CD14-positive monocyte (primary cell): Measurements from ENCODE around the gene TMEM101. TPM values are rescaled to one million over a fixed set of nuclear protein-coding genes. Genes with fewer than 3 reads are reported as not detected.

Experiments used
- DNase-seq, 3 donors: peaks; one replicate each; pipeline ENCODE4 v3.0.0-alpha.2; 2011 to 2022
- H2AFZ ChIP-seq: 2 replicates; pipeline ENCODE4 v1.6.0; 2012; ENCODE audit warnings: mild to moderate bottlenecking, low read depth, low read length, inconsistent platforms; ENCODE audit not compliant: insufficient read depth, poor library complexity, severe bottlenecking
- H3K27ac ChIP-seq, 2 donors: 1 replicate in 1 of 2; 2 replicates in 1 of 2; pipeline ENCODE4 v1.5.1; 2012 to 2013; ENCODE audit warnings: low read length in 2 of 2, control low read depth in 1 of 2, inconsistent platforms in 1 of 2, low read depth in 1 of 2, mild to moderate bottlenecking in 1 of 2
- H3K27me3 ChIP-seq, 2 donors: one replicate each; pipeline versions ENCODE4 v1.6.0 to v1.6.1; 2011 to 2013; ENCODE audit warnings: low read length in 2 of 2; ENCODE audit not compliant: control insufficient read depth in 2 of 2, insufficient read depth in 2 of 2
- H3K36me3 ChIP-seq, 2 donors: replicated peaks in 1 of 2; 1 replicate in 1 of 2; 2 replicates in 1 of 2; pipeline versions ENCODE4 v1.5.1 to v1.6.1; 2012 to 2013; ENCODE audit warnings: low read length in 2 of 2, control low read depth in 1 of 2, inconsistent platforms in 1 of 2, mild to moderate bottlenecking in 1 of 2; ENCODE audit not compliant: insufficient read depth in 2 of 2, control insufficient read depth in 1 of 2
- H3K4me1 ChIP-seq, 2 donors: 1 replicate in 1 of 2; 2 replicates in 1 of 2; pipeline versions ENCODE4 v1.5.1 to v1.6.1; 2012 to 2013; ENCODE audit warnings: low read length in 2 of 2, control low read depth in 1 of 2, inconsistent platforms in 1 of 2, mild to moderate bottlenecking in 1 of 2, moderate library complexity in 1 of 2; ENCODE audit not compliant: insufficient read depth in 2 of 2, control insufficient read depth in 1 of 2
- H3K4me2 ChIP-seq: replicated peaks from 2 replicates; pipeline ENCODE3; 2012; ENCODE audit warnings: low read length, moderate library complexity, mild to moderate bottlenecking; ENCODE audit not compliant: poor library complexity, severe bottlenecking; ENCODE audit errors: extremely low read depth
- H3K4me3 ChIP-seq, 3 experiments: fragments of 200-600 bp in 1 of 3; sonication (generic) in 1 of 3; replicated peaks in 1 of 3; 1 replicate in 2 of 3; 2 replicates in 1 of 3; pipeline ENCODE4 v1.5.1; 2011 to 2013; ENCODE audit warnings: low read length in 3 of 3, mild to moderate bottlenecking in 3 of 3, control low read depth in 2 of 3, low read depth in 2 of 3, inconsistent platforms in 1 of 3, moderate library complexity in 1 of 3
- H3K79me2 ChIP-seq: 2 replicates; pipeline ENCODE4 v1.6.0; 2012; ENCODE audit warnings: mild to moderate bottlenecking, control low read depth, inconsistent platforms, low read length, moderate library complexity; ENCODE audit not compliant: insufficient read depth
- H3K9ac ChIP-seq: 2 replicates; pipeline ENCODE4 v1.6.0; 2017; ENCODE audit warnings: low read length, mild to moderate bottlenecking; ENCODE audit not compliant: insufficient read depth, poor library complexity, severe bottlenecking
- H3K9me3 ChIP-seq, 2 donors: replicated peaks in 1 of 2; 1 replicate in 1 of 2; 2 replicates in 1 of 2; pipeline versions ENCODE4 v1.5.1 to v1.6.1; 2012 to 2013; ENCODE audit warnings: low read length in 2 of 2, control low read depth in 1 of 2; ENCODE audit not compliant: control insufficient read depth in 1 of 2, insufficient read depth in 1 of 2
- H4K20me1 ChIP-seq: 2 replicates; pipeline ENCODE4 v1.6.0; 2012; ENCODE audit warnings: mild to moderate bottlenecking, low read length, control low read depth, moderate library complexity; ENCODE audit not compliant: insufficient read depth
- H3K27ac Mint-ChIP-seq, 7 donors: one replicate each; pipeline ENCODE4 v1.8.0; 2020; ENCODE audit warnings: mild to moderate bottlenecking in 7 of 7, mixed read lengths in 7 of 7, moderate library complexity in 6 of 7, inconsistent platforms in 2 of 7
- H3K27me3 Mint-ChIP-seq, 3 donors: one replicate each; pipeline ENCODE4 v1.8.0; 2021 to 2022; ENCODE audit warnings: low read depth in 3 of 3, mild to moderate bottlenecking in 3 of 3, mixed read lengths in 3 of 3, moderate library complexity in 3 of 3, inconsistent platforms in 1 of 3
- H3K36me3 Mint-ChIP-seq, 2 donors: one replicate each; pipeline ENCODE4 v1.8.0; 2020; ENCODE audit warnings: mixed read lengths in 2 of 2, inconsistent platforms in 1 of 2, mild to moderate bottlenecking in 1 of 2
- H3K4me1 Mint-ChIP-seq: one replicate; pipeline ENCODE4 v1.8.0; 2020; ENCODE audit warnings: mild to moderate bottlenecking, mixed read lengths
- H3K4me3 Mint-ChIP-seq, 2 donors: one replicate each; pipeline ENCODE4 v1.8.0; 2020; ENCODE audit warnings: mild to moderate bottlenecking in 2 of 2, mixed read lengths in 2 of 2, moderate library complexity in 1 of 2
- H3K9me3 Mint-ChIP-seq, 7 donors: one replicate each; pipeline ENCODE4 v1.8.0; 2020 to 2022; ENCODE audit warnings: mixed read lengths in 7 of 7, mild to moderate bottlenecking in 6 of 7, moderate library complexity in 6 of 7, inconsistent platforms in 2 of 7
- WGBS: methylation state at CpG from one replicate; pipeline ENCODE4 v1.1.5; 2013; ENCODE audit warnings: missing lambda C conversion rate; ENCODE audit not compliant: insufficient coverage; 5-methylcytosine and 5-hydroxymethylcytosine counted together
- intact Hi-C, 2 donors: fragments of 100-400 bp; cut with micrococcal nuclease; formaldehyde crosslinking; loops; one replicate each; pipeline versions ENCODE4 v1.15.0 to v1.15.1; 2023
- polyA plus RNA-seq, 3 donors: library from polyadenylated mRNA; depleted of rRNA in 1 of 3; unstranded in 2 of 3; stranded (reverse) in 1 of 3; fragments of 300-500 nt in 2 of 3; fragments of >200 nt in 1 of 3; fragmentation: Illumina TruSeq in 2 of 3; gene quantifications; 1 replicate in 2 of 3; 2 replicates in 1 of 3; pipeline ENCODE4 v1.2.3, GENCODE V29; 2012 to 2021
- TF ChIP-seq, protein P1 (sequence below): fragments of 200-600 bp; IDR thresholded peaks from one replicate; pipeline ENCODE4 v1.8.0; 2022; ENCODE audit warnings: antibody characterized with exemption, mild to moderate bottlenecking

TMEM101 gene
- polyA plus RNA-seq, 3 donors, result 17.3 to 41.4 (median 33.6) TPM

DNA sequence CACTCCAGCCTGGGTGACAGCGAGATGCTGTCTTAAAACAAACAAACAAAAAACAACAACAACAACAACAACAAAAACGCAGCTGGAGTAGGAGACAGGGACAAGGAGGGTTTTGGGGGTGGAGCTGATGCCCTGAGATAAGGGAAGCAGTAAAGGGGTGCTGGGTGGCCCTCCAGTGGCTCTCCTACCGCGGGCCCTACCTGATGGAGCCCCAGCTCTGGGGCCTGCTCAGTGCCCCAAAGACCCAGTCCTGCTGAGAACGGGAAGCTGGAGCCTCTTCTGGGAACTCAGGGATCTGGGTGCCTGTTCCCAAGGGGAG, 31.6 kb downstream of the TMEM101 start:
- no peaks in the 10 kb centered on the region for H3K36me3 Mint-ChIP-seq
- H3K79me2 ChIP-seq, result no peaks in the 10 kb centered on the region
- TF ChIP-seq, protein P1, sequence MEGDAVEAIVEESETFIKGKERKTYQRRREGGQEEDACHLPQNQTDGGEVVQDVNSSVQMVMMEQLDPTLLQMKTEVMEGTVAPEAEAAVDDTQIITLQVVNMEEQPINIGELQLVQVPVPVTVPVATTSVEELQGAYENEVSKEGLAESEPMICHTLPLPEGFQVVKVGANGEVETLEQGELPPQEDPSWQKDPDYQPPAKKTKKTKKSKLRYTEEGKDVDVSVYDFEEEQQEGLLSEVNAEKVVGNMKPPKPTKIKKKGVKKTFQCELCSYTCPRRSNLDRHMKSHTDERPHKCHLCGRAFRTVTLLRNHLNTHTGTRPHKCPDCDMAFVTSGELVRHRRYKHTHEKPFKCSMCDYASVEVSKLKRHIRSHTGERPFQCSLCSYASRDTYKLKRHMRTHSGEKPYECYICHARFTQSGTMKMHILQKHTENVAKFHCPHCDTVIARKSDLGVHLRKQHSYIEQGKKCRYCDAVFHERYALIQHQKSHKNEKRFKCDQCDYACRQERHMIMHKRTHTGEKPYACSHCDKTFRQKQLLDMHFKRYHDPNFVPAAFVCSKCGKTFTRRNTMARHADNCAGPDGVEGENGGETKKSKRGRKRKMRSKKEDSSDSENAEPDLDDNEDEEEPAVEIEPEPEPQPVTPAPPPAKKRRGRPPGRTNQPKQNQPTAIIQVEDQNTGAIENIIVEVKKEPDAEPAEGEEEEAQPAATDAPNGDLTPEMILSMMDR, result no peak
- peaks cover 36 to 66% of the 10 kb centered on the region in 2 donors for H3K27me3 ChIP-seq
- intact Hi-C loops, result no loop called here
- peak overlapping the region in 1 of 2 donors; percentile 76 for H3K4me3 Mint-ChIP-seq
- H3K4me1 ChIP-seq, result peaks cover 4 to 9% of the 10 kb centered on the region in 2 donors
- H3K36me3 ChIP-seq, result no peaks in the 10 kb centered on the region
- no peak overlapping the region for H3K4me2 ChIP-seq
- H3K27ac Mint-ChIP-seq, result no peak overlapping the region
- no peaks in the 10 kb centered on the region for H4K20me1 ChIP-seq
- no peak overlapping the region for H3K9ac ChIP-seq
- no peak overlapping the region for H2AFZ ChIP-seq
- 12% methylated on average over 3 of the region's 5 CpGs for WGBS
- H3K9me3 Mint-ChIP-seq, result peaks cover 0 to 6% (median 0%) of the 10 kb centered on the region in 7 donors
- DNase-seq, result no peak
- H3K27me3 Mint-ChIP-seq, result peaks cover 54 to 80% (median 65%) of the 10 kb centered on the region in 3 donors
- peaks cover 6% of the 10 kb centered on the region for H3K4me1 Mint-ChIP-seq
- peaks cover 0 to 5% of the 10 kb centered on the region in 2 donors for H3K9me3 ChIP-seq
- no peak overlapping the region for H3K4me3 ChIP-seq
- no peak overlapping the region for H3K27ac ChIP-seq

DNA sequence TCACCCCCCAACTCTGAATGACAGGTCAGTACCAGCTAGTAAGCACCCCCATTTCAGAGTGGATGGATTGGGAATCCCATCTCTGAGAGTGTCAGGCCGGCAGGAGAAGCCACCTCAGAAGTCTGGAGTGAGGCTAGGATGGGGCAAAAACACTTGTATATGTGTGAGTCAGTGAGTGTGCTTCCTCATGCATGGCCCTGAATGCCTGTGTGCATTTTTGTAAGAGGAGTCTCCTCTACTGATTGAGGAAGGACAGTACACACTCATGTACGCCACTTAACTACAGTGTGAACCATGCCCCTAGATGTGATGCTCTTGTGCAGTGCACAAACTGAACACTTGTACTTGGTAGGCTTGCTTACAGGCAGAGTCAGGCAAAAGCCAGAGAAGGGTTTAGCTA, 32.6 kb downstream of the TMEM101 start:
- no peak for DNase-seq
- H4K20me1 ChIP-seq, result no peaks in the 10 kb centered on the region
- no peak overlapping the region for H3K4me3 ChIP-seq
- no peak overlapping the region for H2AFZ ChIP-seq
- intact Hi-C loops, result no loop called here
- no peak overlapping the region for H3K9ac ChIP-seq
- no peaks in the 10 kb centered on the region for H3K36me3 ChIP-seq
- H3K9me3 Mint-ChIP-seq, result peaks cover 0 to 6% (median 0%) of the 10 kb centered on the region in 7 donors
- peaks cover 4 to 9% of the 10 kb centered on the region in 2 donors for H3K4me1 ChIP-seq
- H3K27ac Mint-ChIP-seq, result no peak overlapping the region
- TF ChIP-seq, protein P1, result no peak
- H3K4me2 ChIP-seq, result no peak overlapping the region
- no peak overlapping the region for H3K27ac ChIP-seq
- H3K4me1 Mint-ChIP-seq, result peaks cover 6% of the 10 kb centered on the region
- peaks cover 0 to 5% of the 10 kb centered on the region in 2 donors for H3K9me3 ChIP-seq
- peaks cover 36 to 60% of the 10 kb centered on the region in 2 donors for H3K27me3 ChIP-seq
- H3K36me3 Mint-ChIP-seq, result no peaks in the 10 kb centered on the region
- H3K27me3 Mint-ChIP-seq, result peaks cover 60 to 82% (median 64%) of the 10 kb centered on the region in 3 donors
- H3K4me3 Mint-ChIP-seq, result peak overlapping the region in 1 of 2 donors; percentile 57
- H3K79me2 ChIP-seq, result no peaks in the 10 kb centered on the region
- WGBS, result 86% methylated on average over 2 of the region's 2 CpGs
